ENCODE data around the gene LPP.

The LPP gene

DNA sequence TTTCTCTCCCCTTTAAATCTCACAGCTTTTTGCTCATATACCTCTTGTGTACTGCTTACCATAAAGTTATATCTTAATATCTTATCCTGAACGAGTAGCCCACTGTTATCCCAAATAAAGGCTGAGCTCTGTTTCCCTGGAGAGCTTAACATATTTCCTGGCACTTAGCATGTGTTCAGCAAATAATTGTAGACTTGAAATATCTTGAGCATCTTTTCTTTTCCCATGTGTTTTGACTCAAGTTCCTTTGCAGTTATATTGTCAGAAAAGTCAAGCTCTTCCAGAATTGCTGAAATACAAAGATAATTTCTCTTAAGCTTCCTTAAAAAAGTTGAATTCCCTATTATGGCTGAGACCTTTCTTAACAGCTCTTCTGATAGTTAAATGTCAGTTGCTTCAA is 150.5 kb downstream of the LPP start:
- DNase-seq = no peak

DNA sequence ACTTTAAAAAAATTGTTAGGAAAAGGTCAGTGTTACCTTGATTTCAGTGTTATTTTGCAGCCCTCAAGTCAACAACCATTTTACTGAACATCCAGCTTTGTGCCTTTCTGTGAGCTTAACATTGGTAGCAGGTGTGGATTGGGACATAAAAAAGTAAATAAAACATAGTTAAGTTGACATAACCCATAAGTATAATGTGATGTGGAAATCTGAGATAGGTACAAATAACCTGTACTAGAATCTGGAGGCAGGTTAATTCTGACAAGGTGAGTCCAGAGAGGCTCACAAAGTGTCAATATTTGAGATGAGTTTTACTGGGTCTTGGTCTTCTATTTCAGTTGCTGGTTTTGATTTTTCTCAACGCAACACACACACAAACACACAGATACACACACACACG is 151.3 kb downstream of the LPP start:
- DNase-seq = no peak

DNA sequence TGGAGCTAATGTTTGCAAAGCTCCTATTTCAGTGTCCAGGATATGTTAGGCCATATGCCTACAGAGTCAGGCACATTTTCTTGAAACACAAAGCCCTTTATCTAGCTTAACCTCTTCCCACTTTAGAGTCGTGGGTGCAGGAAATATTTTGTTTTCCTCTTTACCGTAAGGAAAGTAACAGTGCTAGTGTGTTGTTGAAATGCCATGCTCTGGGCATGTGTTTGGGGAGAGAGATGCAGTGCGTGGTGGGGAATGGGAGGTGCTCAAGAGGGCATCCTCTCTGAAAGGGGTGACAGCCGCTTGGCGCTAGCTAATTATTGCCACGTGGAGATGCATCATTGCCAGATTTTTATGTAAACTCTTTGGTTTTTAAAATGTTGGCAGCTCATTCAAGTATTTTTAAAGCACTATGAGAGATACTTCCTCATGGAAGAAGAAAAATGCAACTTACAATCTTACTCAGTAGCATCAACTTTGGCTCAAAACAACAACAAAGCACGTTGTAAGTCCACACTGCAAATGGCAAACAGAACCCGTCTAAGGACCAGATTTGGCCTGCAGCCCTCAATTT is 152.6 kb downstream of the LPP start:
- DNase-seq = no peak

- peak in 1 of 2 donors; percentile 31 for DNase-seq
These were observed 155.7 kb downstream of the LPP start for GRCh38 chr3:188309437-188310269.

GRCh38 chr3:188310270-188310710 is 156.3 kb downstream of the LPP start:
- DNase-seq = no peak

DNA sequence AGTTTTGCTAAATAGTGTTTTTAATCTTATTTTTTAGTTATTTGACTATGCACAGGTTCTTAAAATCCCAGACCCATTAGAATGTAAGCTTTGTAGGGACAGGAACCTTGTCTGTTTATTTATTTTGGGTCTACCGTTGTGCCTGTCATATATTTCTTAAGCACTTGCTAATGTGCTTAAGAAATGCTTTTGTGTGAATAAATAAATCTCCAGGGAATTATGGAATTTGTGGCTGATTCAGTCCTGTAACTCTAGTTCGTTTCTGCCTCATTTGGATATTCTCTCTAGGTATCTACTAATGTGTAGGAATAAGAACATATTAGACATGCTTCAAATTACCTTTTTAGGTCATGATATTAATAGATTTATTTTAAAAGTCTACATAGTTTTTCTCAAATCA is 161.6 kb downstream of the LPP start:
- DNase-seq = no peak

GRCh38 chr3:188316021-188316722 is 162.2 kb downstream of the LPP start:
- DNase-seq = no peak

DNA sequence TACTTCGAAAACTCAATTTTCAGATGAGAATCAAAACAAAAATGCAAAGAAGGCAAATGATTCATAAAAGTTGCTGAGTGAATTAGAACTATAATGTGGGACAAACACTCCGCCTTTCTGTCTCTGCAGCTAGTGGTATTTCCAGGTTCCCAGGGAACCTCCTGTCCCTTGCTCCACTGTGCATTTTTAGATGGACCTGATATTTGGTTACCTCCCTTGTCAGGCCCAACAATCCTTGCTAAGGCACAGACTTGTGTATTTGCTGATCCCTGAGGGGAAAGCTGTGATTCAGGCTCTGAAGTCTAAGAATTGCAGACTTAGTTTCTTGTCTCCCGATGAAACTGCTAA is 162.7 kb downstream of the LPP start:
- no peak for DNase-seq

- no peak for DNase-seq
These were observed 165.6 kb downstream of the LPP start for GRCh38 chr3:188319569-188319968.

DNA sequence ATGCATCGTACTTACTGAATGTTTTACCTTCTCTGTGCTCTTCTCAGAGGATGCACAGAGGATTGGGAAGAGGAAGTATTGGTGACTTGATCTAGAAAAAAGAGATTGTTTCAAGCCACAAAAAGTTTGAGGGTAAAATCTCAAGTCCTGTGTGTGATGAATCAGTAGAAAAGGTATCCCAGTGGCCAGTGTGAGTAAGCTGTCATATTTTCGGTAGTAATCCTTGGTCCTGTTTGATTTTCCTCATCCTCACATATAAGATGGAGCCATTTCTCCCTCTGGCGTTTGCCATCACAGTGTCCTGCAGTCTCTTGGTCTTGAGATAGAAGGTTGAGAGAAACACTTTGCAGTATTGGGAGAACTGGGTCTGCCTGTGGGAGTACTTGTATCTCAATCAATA is 166.8 kb downstream of the LPP start:
- DNase-seq = no peak

DNA sequence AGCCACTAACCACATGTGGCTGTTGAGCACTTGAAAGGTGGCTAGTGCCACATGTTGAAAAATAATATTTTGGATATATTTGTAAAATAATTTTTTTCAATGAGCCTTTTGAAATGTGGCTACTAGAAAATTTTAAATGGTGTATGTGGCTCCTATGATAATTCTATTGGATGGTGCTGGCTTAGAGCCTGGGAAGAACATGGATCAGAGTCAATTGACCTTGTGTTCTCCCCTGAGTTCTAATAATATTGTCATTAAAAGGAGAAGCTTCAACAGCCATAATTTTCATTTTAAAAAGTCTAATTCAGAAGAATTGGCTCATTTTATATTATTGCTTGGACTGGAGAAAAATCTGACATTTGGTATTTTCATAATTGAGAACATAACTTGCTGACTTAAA is 167.3 kb downstream of the LPP start:
- no peak for DNase-seq

GRCh38 chr3:188322135-188322887 is 168.4 kb downstream of the LPP start:
- DNase-seq = no peak

GRCh38 chr3:188323067-188323842 is 169.3 kb downstream of the LPP start:
- peak; percentile 13 to 49 for DNase-seq

DNA sequence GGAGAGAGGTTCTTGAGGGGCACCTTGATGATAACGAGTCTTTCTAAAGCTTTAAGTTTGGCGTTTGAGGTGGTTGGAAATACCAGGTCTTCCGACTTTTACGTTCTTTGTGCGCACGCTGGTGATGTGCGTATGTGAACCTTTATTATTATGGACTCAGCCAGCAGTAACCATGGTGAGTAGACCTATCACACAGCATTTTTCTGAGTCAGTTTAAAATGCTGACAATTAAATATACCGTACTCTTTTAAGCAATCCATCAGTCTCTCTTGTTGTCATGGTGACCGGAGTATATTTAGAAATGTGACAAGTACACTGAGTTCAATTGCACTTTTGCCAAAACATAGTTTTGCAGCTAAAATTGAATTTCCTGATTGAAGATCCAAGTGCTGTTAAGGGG is 172.2 kb downstream of the LPP start:
- DNase-seq = no peak

DNA sequence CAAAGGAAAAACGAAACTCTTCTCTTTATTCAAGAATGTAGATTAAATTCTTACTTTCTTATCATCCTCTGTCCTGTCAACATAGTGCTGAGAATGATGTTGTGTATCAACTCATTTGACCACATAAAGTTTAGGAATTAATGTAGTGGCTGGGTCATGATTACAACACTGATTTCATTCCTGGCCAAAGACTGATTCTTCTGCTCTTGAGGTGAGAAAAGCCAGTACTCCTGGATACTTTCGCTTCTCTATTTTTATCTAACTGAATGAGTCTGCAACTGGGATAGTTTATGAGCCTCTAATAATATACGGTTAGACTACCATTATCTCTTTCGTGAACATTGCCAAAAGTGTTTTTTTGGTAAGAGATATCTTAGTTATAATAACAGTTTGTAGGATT is 173.0 kb downstream of the LPP start:
- no peak for DNase-seq

GRCh38 chr3:188327433-188327832 is 173.5 kb downstream of the LPP start:
- DNase-seq = no peak

GRCh38 chr3:188330138-188330537 is 176.2 kb downstream of the LPP start:
- no peak for DNase-seq

DNA sequence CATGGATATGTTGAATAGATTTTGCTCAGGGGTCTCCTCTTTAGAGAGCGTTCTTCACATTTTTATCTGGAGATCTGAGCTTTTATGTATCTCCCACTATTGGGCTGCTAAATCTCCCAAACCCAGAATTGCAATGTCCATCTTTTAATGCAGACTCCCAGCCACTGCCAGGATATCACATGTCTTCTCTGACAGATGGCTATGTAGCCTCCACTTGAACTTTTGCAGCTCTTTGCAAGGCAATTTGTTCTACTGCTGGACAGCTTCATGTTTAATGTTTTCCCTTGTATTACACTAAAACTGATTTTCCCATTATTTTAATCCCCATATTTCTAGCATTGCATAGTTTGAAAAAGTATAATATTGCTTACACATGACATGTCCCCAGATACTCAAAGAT is 177.2 kb downstream of the LPP start:
- DNase-seq = no peak

GRCh38 chr3:188332085-188332484 is 178.1 kb downstream of the LPP start:
- DNase-seq = no peak

- no peak for DNase-seq
These were observed 181.7 kb downstream of the LPP start for GRCh38 chr3:188335656-188336055.

DNA sequence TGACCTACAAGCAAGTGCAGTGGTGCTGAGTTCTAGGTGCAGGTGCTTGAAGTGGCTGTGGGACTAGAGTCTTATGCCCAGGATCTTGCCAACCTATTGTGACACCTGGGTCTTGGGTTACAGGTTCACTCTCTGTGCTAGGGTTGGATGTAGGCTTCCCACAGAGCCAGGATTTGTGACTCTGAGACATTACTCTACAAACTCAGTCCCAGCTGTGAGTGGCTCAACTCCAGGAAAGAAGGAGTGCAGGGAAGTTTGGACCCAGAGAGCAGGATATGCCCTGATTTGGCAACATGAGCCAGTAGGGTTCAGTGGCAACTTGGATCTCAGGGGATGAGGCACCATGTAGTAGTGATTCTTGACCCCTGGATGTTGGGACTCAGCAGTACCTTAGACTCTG is 182.2 kb downstream of the LPP start:
- no peak for DNase-seq

GRCh38 chr3:188337232-188337631 is 183.3 kb downstream of the LPP start:
- DNase-seq = no peak

- no peak for DNase-seq
These were observed 184.1 kb downstream of the LPP start for GRCh38 chr3:188338086-188338485.

All from stimulated activated CD4-positive, alpha-beta T cell treated with anti-CD3 and anti-CD28 coated beads, Interleukin-2, amount 100 ng/mL, for 24 hours (primary cell).